ENCODE data around the gene ABCC10.
"Not testable (repeated sequence)": the region's sequence is repeated elsewhere in the genome, so short reads cannot be mapped to it uniquely, and the experiment has no call there.

The ABCC10 gene, protein sequence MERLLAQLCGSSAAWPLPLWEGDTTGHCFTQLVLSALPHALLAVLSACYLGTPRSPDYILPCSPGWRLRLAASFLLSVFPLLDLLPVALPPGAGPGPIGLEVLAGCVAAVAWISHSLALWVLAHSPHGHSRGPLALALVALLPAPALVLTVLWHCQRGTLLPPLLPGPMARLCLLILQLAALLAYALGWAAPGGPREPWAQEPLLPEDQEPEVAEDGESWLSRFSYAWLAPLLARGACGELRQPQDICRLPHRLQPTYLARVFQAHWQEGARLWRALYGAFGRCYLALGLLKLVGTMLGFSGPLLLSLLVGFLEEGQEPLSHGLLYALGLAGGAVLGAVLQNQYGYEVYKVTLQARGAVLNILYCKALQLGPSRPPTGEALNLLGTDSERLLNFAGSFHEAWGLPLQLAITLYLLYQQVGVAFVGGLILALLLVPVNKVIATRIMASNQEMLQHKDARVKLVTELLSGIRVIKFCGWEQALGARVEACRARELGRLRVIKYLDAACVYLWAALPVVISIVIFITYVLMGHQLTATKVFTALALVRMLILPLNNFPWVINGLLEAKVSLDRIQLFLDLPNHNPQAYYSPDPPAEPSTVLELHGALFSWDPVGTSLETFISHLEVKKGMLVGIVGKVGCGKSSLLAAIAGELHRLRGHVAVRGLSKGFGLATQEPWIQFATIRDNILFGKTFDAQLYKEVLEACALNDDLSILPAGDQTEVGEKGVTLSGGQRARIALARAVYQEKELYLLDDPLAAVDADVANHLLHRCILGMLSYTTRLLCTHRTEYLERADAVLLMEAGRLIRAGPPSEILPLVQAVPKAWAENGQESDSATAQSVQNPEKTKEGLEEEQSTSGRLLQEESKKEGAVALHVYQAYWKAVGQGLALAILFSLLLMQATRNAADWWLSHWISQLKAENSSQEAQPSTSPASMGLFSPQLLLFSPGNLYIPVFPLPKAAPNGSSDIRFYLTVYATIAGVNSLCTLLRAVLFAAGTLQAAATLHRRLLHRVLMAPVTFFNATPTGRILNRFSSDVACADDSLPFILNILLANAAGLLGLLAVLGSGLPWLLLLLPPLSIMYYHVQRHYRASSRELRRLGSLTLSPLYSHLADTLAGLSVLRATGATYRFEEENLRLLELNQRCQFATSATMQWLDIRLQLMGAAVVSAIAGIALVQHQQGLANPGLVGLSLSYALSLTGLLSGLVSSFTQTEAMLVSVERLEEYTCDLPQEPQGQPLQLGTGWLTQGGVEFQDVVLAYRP (N-terminal part only)

DNA sequence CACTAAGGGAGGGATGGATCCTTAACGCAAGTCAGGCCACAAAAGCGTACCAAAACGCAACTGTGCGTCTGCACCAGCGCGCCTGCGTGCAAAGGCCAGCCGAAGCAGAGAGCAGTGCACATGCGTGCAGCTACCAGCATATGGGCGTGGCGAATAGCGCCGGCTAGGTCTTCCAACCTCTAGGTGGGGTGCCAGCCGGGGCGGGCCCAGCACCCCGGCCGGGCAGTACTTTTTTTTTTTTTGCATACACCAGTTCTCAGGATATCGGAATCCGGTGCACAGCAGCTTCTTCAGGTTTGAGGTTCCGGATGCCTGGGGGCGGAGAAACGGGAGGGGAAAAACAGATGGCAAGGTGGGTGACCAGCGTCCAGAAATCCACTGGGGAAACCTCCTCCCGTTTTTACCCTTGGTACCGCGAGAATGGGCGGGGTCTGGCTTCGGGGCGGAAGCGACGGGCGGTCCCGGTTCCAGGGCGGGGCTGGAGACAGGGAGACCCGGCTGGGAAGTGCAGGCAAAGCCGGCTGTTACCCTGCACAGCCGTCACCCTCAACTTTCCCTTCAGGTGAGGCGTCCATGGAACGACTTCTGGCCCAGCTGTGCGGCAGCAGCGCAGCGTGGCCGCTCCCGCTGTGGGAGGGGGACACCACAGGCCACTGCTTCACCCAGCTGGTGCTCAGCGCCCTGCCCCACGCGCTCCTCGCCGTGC lies at the start of gene ABCC10:
Gene ABCC10 (plus strand): TSS at position 136 of the 706 bp plus-strand sequence. CDS start 438 bp downstream, at position 574.
- peak; percentile 95 for FAIRE-seq
- peak; percentile 98 for DNase-seq (ENCODE audit: low spot score)

DNA sequence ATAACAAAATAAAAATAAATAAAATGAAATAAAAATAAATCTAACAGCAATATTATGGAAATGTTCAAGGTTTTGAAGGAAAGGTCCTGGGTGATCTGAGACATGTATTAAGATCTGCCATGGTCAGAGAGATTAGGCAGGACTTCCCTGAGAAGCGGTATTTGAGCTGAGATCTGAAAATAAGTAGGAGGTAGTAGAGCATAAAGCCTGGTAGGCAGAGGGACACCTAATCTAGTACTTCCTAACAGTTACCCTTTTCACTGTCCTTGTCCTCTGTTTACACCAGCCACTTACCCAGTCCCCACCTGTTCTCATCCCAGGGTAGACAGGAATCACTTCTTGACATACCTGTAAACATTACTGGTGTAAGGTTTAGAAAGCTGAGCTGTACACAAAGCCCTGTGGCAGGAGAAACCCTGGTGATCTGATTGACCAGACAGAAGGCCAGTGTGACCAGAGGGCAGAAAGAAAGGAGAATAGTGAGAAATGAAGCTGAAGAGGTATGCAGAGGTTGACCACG lies 49.6 kb upstream of the ABCC10 start:
- FAIRE-seq = no peak
- DNase-seq (ENCODE audit: low spot score) = no peak

DNA sequence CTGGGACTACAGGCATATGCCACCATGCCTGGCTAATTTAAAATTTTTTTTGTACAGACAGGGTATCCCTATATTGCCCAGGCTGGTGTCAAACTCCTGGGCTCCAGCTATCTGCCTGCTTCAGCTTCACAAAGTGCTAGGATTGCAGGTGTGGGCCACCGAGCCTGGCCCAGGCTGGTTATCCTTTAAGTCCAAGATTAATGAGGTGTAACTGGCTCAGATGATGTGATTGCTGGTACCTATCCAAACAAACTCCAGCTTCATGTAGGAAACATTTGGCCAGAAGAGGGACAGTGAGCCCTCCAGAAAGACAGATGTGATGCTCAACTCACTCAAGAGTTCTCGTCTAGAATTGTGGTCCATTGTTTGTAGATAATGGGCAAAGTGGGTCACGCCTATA lies 48.7 kb upstream of the ABCC10 start:
- FAIRE-seq (no peak), DNase-seq (ENCODE audit: low spot score) (no peak)

DNA sequence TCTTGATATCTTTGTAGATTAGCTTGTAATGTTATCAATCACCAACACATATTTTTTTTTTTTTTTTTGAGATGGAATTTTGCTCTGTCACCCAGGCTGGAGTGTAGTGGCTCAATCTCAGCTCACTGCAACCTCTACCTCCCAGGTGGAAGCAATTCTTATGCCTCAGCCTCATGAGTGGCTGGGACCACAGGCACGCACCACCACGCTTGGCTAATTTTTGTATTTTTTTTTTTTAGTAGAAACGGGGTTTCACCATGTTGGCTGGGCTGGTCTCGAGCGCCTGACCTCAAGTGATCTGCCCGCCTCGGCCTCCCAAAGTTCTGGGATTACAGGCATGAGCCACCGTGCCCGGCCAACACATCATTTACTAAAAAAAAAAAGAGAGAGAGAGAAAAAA lies 46.5 kb upstream of the ABCC10 start:
- FAIRE-seq; DNase-seq (ENCODE audit: low spot score): not testable (repeated sequence)

DNA sequence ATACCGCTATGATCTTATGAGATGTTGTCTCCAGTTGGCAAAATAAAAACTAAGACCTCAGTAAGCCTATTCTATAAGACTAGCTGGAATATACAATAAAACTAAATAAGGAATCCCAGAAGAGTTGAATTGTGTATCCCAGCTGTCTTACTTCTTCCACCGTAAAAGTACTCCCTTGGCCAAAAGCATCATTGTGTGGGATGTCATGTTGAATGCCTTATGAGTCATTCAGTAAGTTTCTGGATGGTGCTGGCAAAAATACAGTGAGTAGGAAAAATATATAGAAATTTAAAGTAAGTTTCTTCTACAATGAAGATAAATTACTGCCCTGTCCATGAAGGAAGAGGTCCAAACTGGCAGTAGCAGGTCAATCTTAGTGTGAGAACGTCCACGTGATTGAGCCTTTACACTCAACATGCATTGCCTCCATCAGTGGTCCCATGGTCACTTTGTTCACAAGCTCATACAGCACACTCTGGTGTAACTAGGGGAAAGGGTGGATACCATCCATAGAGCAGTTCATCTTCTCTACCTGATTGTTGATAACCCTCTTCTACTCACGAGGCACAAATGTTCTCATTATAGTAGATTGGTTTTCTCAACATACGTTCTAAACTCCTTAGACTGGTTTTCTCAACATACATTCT lies 44.2 kb upstream of the ABCC10 start:
- FAIRE-seq (no peak), DNase-seq (ENCODE audit: low spot score) (peak; percentile 22)

DNA sequence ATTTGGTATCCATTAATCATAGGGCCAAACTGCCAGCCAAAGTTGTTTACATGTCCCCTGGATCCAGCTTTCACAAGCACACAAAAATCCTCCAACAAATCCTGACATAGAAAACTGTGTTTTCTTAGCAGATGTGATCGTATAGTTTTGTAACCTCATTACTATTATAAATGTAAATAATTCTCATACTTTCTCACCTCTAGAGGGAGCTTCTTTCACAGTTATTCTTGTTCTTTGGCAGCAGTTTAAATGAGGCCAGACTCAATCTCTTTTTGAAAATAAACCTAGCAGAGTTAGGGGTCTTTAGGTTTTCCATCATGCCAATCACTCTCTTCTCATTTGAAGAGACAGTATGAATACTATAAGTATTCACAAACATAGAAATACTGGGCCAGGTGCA lies 40.8 kb upstream of the ABCC10 start:
- DNase-seq (ENCODE audit: low spot score) (no peak), FAIRE-seq (no peak)

DNA sequence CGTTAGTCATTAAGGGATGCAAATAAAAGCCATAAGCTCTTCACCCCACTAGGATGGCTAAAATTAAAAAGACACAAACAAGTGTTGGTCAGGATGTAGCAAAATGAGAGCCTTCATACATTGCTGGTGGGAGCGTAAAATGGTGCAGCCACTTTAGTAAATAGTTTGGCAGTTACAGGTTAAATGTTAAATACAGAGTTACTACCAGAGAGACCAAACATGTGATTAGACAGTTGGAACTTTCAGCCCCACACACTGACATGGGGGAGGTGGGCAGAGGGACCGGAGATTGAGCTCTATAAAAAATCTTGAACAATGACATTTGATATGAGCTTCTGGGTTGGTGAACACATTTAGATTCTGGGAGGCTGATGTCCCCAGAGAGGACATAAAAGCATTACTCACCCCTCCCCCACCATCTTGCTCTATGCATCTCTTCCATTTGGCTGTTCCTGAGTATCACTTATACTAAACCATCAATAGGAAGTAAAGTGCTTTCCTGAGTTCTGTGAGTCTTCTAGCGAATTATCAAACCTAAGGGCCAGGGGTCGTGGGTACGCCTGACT lies 37.5 kb upstream of the ABCC10 start:
- FAIRE-seq (no peak), DNase-seq (ENCODE audit: low spot score) (no peak)

DNA sequence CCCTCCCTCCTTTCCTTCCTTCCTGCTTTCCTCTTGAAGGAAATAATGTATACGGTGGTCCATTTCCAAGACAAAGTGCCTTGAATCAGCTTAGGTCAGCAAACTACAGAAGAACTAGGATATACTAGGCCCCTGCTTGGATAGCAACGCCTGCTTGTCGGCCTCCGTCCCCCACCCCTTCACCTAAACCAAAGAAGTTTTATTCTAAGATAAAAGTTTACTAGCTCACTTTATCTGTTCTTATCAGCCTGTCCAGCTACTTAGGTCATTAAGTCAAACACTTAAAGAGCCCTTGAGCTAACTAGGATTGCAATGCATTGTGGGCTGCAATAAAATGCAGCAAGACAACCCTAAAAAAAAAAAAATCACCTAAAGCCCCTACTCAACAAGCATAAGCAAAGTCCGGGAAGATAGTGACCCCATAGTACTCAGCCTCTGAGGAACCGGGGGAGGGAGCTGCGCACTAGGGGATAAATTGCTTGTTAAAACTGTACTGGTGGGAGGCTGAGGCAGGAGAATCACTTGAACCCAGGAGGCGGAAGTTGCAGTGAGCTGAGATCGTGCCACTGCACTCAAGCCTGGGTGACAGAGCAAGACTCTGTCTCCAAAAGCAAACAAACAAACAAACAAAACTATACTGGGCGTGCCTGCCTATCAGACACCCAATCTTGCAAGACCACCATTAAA lies 36.4 kb upstream of the ABCC10 start:
- not testable (repeated sequence) for DNase-seq (ENCODE audit: low spot score); FAIRE-seq

DNA sequence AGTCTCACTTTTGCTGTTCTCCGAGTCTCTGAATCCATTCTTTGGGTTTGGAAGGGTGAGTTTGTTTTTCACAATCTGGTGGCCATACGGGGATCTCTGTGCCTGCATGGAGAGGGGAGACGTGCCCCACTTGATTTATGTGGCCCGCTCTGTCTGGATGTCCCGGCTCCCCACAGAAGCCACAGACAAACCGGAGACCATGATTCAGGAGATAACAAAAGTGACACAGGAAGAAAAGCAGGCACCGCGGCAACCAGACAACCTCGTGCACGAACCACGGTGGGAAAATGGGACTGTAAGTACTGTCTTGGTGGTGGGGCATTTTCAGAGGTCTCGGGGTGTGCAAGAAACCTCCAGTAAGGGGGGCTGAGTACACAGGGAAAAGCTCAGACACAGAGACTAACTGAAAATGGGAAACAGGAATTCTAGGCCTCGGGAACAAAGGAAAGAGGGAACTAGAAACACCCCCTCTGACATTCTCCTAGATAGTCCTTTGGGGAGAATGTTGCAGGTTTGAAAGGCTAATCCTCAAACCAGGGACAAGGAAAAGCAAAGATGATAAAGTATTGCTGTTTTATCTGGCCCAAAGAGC lies 35.8 kb upstream of the ABCC10 start:
- no peak for FAIRE-seq
- no peak for DNase-seq (ENCODE audit: low spot score)

DNA sequence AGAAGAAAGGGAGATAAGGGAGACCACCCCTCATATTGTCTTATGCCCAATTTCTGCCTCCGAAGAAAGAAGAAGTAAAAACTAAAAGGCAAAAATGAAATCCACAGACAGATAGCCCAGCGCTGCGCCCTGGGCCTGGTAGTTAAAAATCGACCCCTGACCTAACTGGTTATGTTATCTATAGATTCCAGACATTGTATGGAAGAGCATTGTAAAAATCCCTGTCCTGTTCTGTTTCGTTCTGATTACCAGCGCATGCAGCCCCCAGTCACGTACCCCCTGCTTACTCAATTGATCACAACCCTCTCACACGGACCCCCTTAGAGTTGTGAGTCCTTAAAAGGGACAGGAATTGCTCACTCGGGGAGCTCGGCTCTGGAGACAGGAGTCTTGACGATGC lies 34.2 kb upstream of the ABCC10 start:
- DNase-seq (ENCODE audit: low spot score); FAIRE-seq: not testable (repeated sequence)

DNA sequence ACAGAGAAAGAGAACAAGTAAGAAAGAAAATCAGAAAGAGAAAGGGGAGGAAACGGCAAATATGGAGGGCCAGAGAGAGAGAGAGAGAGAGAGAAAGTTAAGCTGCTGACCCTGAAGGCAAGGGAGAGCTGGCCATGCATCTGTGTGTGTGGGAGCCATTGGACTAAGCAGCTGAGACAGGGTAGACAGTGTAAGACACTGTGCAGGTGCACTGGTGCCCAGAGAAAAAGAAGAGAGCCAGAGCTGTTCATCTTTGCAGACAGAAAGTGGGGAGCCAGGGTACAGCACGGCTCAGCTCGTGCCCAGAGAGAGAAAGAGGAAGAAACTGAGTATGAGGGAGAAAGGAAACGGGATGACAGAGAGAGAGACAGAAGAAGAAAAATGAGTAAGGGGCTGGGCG lies 33.7 kb upstream of the ABCC10 start:
- FAIRE-seq (no peak), DNase-seq (ENCODE audit: low spot score) (no peak)

DNA sequence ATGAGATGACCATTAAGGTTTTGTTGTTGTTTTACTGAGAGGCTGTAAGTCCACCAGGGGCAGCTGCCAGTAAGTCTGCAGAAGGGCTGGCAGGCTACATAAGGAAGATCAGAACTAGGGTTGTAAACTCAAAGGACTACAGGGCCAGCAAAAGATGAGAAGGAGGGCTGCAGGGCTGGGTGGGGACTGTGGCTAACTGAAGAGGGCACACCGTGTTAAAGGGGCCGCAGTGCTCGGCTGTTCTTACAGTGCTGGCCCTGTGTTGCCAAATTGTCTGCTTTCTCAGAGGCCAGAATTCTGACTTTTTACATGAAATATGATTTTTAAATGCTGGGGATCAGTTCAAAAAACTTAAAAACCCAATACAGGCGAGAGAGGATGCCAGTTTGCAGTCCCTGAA lies 32.4 kb upstream of the ABCC10 start:
- FAIRE-seq (no peak), DNase-seq (ENCODE audit: low spot score) (no peak)

DNA sequence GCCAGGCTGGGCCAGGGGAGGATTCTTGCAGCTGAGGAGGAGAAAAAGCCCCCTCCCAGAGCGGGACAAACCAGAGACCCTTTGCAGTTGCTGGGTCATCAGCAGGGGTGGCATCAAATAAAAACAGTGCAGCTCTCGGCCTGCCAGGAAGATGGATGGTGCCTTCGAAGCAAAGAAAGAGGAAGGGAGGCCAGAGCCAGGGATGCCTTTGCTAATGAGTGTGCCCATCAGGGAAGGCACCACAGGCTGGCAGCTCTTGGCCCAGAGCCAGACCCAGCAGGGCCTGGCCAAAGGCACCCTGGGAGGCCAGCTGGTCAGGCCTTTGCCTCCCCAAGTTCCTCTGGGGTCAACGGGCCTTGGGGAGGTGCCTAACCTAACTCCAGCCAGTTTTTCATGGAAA lies 31.6 kb upstream of the ABCC10 start:
- DNase-seq (ENCODE audit: low spot score) (no peak), FAIRE-seq (no peak)

DNA sequence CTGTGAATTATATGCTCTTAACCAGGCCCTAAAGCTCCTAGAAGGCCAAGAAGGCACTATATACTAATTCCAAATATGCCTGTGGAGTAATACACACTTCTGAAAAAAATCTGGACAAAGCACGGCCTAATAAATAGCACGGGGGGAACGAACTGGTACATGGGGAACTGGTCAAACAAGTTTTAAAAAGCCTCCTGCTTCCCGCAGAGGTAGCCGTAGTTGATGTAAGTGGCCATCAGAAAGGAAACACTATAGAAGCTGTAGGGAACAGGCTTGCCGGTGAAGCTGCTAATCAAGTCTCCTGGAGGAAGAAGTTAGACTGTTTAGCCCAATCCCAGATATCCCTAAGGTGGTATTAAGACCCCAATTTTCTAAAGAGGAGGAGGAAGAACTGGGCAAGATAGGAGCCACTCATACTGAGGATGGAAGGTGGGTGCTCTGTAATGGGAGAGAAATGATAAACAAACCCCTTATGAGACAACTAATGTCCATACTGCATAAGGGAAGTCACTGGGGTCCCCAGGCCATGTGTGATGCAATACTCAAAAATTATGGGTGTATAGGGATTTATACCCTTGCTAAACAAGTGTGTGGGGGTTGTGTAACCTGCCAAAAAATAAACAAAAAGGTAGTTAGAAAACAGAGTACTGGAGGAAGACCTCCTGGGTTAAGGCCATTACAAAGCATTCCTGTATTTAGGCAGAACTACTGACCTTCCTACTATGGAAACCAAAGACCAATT lies 30.8 kb upstream of the ABCC10 start:
- no peak for DNase-seq (ENCODE audit: low spot score)
- no peak for FAIRE-seq

DNA sequence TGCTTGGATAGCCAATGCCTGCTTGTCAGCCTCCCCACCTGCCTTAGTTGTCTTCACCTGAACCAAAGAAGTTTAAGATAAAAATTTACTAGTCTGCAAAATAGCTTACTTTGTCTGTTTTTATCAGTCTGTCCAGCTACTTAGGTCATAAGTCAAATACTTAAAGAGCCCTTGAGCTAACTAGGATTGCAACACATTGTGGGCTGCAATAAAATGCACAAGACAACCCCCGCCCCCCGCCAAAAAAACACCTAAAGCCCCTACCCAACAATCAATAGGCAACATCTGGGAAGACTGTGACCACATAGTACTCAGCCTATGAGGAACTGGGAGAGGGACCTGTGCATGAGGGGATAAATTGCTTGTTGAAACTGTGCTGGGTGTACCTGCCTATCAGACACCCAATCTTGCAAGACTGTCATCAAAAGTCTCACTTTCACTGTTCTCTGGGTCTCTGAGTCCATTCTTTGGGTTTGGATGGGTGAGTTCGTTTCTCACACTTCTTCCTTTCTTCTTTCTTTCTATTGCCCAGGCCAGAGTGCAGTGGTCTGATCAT lies 27.3 kb upstream of the ABCC10 start:
- FAIRE-seq (no peak), DNase-seq (ENCODE audit: low spot score) (no peak)

DNA sequence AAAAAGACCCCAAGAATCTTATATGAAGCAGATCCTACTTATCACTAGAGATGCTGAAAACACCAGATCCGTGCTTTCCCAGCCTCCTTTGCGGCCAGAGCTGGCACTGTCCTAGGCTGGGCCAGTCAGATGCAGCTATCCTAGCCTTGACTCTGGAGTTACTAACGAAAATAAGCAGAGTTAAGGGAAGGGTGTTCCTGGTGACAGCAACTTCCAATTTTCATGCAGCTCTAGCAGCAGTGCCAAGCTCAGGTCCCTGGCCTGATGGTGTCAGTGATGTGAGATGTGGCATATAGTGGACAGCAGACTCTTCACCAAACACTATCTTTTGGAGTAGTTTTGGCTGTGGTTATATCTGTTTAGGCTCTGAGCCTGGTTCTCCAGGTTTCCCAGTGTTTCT lies 25.6 kb upstream of the ABCC10 start:
- FAIRE-seq (no peak), DNase-seq (ENCODE audit: low spot score) (no peak)

DNA sequence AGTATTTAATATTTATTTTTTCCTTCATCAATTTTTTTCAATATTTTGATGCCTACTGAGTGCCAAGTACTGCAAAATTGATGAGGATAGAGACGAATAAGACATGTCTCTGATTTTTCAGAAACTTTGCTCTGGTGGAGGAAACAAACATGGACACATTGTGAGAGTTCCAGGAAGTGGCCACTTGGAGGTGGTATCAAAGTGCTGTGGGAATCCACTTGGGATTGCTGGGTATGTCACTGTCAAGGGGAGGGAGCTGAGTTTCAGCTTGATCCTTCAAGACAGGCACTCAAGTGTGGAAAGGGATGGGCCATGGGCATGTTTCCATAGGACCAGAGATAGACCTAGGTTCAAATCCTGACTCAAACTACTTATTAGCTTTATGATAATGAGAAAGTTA lies 24.5 kb upstream of the ABCC10 start:
- DNase-seq (ENCODE audit: low spot score) = no peak
- FAIRE-seq = no peak

DNA sequence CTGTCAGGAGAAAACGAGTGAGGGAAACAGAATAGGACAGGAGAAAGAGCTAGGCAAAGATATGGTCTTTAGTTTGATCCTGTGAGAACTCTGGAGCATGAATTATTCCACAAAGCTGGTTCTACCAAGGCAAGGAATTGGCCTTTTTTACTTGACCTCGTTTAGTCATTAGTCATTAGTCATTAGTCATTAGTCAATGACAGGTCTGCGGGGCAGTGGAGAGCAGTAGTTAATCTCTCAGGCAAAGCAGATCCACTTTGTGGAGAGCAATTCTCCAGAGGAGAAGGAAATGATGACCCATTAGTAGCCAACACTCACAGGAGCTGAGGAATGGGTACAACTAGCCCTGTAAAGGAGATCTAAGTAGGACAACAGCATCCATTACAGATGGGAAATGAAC lies 22.0 kb upstream of the ABCC10 start:
- no peak for DNase-seq (ENCODE audit: low spot score)
- no peak for FAIRE-seq
